Measurements from ENCODE around the gene TRIM15. TPM values are rescaled to one million over a fixed set of nuclear protein-coding genes. Genes with fewer than 3 reads are reported as not detected.

Gene TRIM15
- total and polyA plus RNA-seq, 9 of the 15 experiments (the other 6 are each of a cell fraction or from before 2014, with no cell fraction given) = 0.06 to 2.6 (median 0.83) TPM

GRCh38 chr6:30194797-30195690 lies 31.7 kb downstream of the TRIM15 start (continued):
- TF ChIP-seq ZNF133 (CRISPR knock-in tag; IDR thresholded peaks at IDR 0.05) = no peak

- H3K4me1 ChIP-seq (replicated peaks in 1 of 2; ENCODE audit: control insufficient read depth in 2 of 2, insufficient read depth in 2 of 2, low read length in 2 of 2) = peaks cover 0 to 10% of the 10 kb centered on the region in 2 experiments; a peak in 2 of 5 replicates
- H3K4me3 ChIP-seq = no peak overlapping the region
- no peak overlapping the region for H3K9ac ChIP-seq (ENCODE audit: insufficient read depth in 1 of 2, low read depth in 2 of 2, low read length in 2 of 2)
- CTCF ChIA-PET (ENCODE audit: low intra/inter-chr PET ratio) = no interaction called here
- intact Hi-C loops (cut with micrococcal nuclease) (no loop called here), in situ Hi-C loops (cut with MboI) (no loop called here)
- ATAC-seq (no peak), FAIRE-seq (no peak), DNase-seq (ENCODE audit: extremely low read depth in 1 of 4, low spot score in 3 of 4) (no peak)
- POLR2A ChIA-PET = interaction anchor here (0.7 kb wide), 2 partner anchors 9 to 230 kb away, joined by 3 read pairs; no protein-coding TSS in a partner anchor
- 23% methylated on average over 1 of the region's 1 CpG for WGBS (ENCODE audit: insufficient coverage, low coverage, missing lambda C conversion rate)
- H3K27ac ChIP-seq (ENCODE audit: extremely low read depth, low read depth, low read length) = no peak overlapping the region
- no peaks in the 10 kb centered on the region for H3K36me3 ChIP-seq (ENCODE audit: control insufficient read depth, insufficient read depth, low read length)
- H3K9me1 ChIP-seq (ENCODE audit: control insufficient read depth, insufficient read depth, low read length) = no peaks in the 10 kb centered on the region
- no peaks in the 10 kb centered on the region; the same call in 1 of the 2 replicates for H4K20me1 ChIP-seq (replicated peaks; ENCODE audit: control insufficient read depth, insufficient read depth, low read length)
- H3K9me3 ChIP-seq (replicated peaks; ENCODE audit: control insufficient read depth, insufficient read depth, low read depth, low read length) = no peaks in the 10 kb centered on the region
- BruUV-seq (replicated peaks) = no TSS peak
- no peaks in the 10 kb centered on the region for H3K79me2 ChIP-seq (ENCODE audit: control insufficient read depth, insufficient read depth, low read length)
- H3K4me2 ChIP-seq (ENCODE audit: insufficient read depth, low read length) = no peak overlapping the region
- H2AFZ ChIP-seq (ENCODE audit: low read depth, low read length) = no peak overlapping the region
- H3K27me3 ChIP-seq (ENCODE audit: control insufficient read depth in 2 of 2, insufficient read depth in 2 of 2, low read length in 2 of 2) = peaks cover 30 to 47% of the 10 kb centered on the region in 2 experiments
- TF ChIP-seq SMARCA5 (IDR thresholded peaks at IDR 0.05) (no peak), BRD9 (IDR thresholded peaks at IDR 0.05; ENCODE audit: low read depth, partially characterized antibody) (no peak), SAFB2 (IDR thresholded peaks at IDR 0.05; ENCODE audit: borderline replicate concordance, low read depth, low read length, severe bottlenecking) (no peak), ZBTB17 (CRISPR knock-in tag; IDR thresholded peaks at IDR 0.05) (no peak), BRD4 (IDR thresholded peaks at IDR 0.05) (no peak), NCOR1 (IDR thresholded peaks at IDR 0.05) (no peak), PHF8 (IDR thresholded peaks at IDR 0.05; ENCODE audit: borderline replicate concordance, low read length) (no peak), ZBTB34 (CRISPR knock-in tag; IDR thresholded peaks at IDR 0.05) (no peak), CBX8 (IDR thresholded peaks at IDR 0.05; ENCODE audit: borderline replicate concordance, extremely low read depth, low read depth, low read length, poor library complexity, severe bottlenecking) (no peak), FOXO4 (CRISPR knock-in tag; IDR thresholded peaks at IDR 0.05) (no peak), ZNF780A (CRISPR knock-in tag; IDR thresholded peaks at IDR 0.05) (no peak), POLR2AphosphoS2 (IDR thresholded peaks at IDR 0.05; ENCODE audit: low read length) (no peak), LCOR (CRISPR knock-in tag; IDR thresholded peaks at IDR 0.05) (no peak), KDM1A (IDR thresholded peaks at IDR 0.05) (no peak), ZEB2 (IDR thresholded peaks at IDR 0.05) (no peak), HLTF (IDR thresholded peaks at IDR 0.05) (no peak), ZFPM2 (CRISPR knock-in tag; IDR thresholded peaks at IDR 0.05) (no peak), ZNF507 (tag; conservative IDR thresholded peaks at IDR 0.05) (no peak)
These were observed 32.6 kb downstream of the TRIM15 start for GRCh38 chr6:30195951-30196350.

Measured in K562 (cell line).